Measurements from ENCODE around the gene NUAK2.

Gene NUAK2

DNA sequence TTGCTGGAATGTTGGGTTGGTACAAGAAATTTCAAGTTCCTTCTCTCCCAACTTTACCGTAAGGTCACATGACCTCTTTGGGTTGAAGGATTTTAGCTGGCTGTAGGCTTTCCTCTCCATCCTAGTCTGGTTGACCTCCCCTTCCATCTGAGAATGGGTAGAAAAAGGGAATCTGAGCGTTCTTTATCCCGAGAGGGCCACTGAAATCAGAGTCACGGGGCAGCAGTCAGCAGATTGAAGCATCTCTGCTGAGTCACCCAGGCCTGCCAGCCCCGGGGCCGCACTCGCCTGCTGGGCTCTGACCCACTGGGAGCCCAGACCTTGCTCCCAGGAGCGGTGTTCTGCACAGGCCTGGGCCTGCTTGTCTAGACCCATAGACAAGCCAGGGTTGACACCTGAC lies 62.8 kb downstream of the NUAK2 start:
- DNase-seq (ENCODE audit: extremely low read depth in 1 of 2, low read depth in 1 of 2): no peak

- DNase-seq (ENCODE audit: extremely low read depth in 1 of 2, low read depth in 1 of 2): no peak
These were observed 63.3 kb downstream of the NUAK2 start for GRCh38 chr1:205258261-205258691.

GRCh38 chr1:205257735-205258134 lies 63.8 kb downstream of the NUAK2 start:
- no peak for DNase-seq (ENCODE audit: extremely low read depth in 1 of 2, low read depth in 1 of 2)

- DNase-seq (ENCODE audit: extremely low read depth in 1 of 2, low read depth in 1 of 2): no peak
These were observed 64.5 kb downstream of the NUAK2 start for GRCh38 chr1:205256951-205257625.

DNA sequence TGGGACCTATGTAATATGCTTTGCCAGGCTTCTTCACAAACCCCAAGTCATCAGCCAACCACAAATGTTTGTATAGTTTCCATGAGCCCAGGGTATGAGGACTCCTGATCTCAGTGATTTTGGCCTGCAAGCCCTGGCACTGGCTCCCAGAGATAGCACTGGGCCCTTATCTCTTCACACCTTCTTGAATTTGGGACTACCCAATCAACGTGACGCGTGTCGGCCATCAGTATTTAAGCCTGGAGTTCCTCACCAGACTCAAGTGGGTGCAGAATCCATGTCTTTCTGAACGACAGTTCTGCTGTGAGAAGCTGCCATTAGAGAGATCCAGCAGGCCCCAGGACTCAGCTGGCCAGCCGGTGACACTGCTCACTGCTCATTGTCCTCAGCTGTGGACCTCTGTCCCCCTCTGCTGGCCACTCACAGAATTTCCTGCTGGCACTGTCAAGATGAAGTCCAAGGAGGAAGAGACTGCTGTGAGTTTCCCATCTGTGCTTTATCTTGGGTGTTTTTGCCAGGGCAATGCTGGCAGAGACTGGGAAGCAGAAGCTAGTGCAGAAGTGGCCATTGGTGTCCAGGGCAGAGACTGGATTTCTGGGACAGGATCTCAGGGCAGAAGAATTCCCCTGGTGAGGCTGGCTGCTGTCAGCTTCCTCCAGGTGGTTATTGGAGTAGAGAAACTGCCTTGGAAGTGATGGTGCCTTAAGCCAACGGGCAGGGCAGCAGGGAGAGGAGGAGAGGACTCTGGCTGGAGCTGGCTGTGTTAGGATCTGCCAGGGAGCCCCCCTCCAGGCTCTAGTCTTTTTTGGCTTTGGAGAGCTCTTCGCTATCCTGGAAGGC lies 65.4 kb downstream of the NUAK2 start:
- peak; percentile 56 to 70 for DNase-seq (ENCODE audit: extremely low read depth in 1 of 2, low read depth in 1 of 2)
